Panc1 (cell line): ENCODE data around the gene UROC1. TPM values are rescaled to one million over a fixed set of nuclear protein-coding genes. Genes with fewer than 3 reads are reported as not detected.

Experiments used
- ATAC-seq: fragments of 200-7000 bp; cut with Tn5 transposase; 2 replicates; pipeline ENCODE4 v1.9.1; 2020; ENCODE audit warnings: mild to moderate bottlenecking, moderate library complexity
- BruUV-seq: library from RNA; stranded (reverse); fragments of 400-500 nt; replicated peaks from 2 replicates; lab custom pipeline; 2021; lab: Mats Ljungman, UMichigan
- CTCF ChIA-PET: fragments of 300-600 bp; sonication (Branson Sonifier 250); formaldehyde crosslinking; loops from one replicate; lab custom pipeline; 2022; ENCODE audit warnings: antibody characterized with exemption; lab: Charles Lee
- POLR2A ChIA-PET: fragments of 300-600 bp; sonication (Branson Sonifier 250); formaldehyde crosslinking; loops from one replicate; lab custom pipeline; 2022; ENCODE audit warnings: antibody characterized with exemption; lab: Charles Lee
- DNase-seq: peaks from one replicate; pipeline ENCODE4 v3.0.0-alpha.2; 2010; ENCODE audit warnings: low read depth, low spot score
- H3K27ac ChIP-seq: 2 replicates; pipeline ENCODE4 v1.5.1; 2011; ENCODE audit warnings: mild to moderate bottlenecking, low read length, inconsistent platforms
- H3K27me3 ChIP-seq: fragments of 200-500 bp; sonication (Bioruptor generic); 2 replicates; pipeline ENCODE4 v1.6.0; 2014; ENCODE audit warnings: low read length, inconsistent platforms; ENCODE audit not compliant: control insufficient read depth, insufficient read depth
- H3K36me3 ChIP-seq: fragments of 200-500 bp; sonication (Bioruptor generic); 2 replicates; pipeline ENCODE4 v1.5.1; 2014; ENCODE audit warnings: inconsistent platforms, mild to moderate bottlenecking, low read length, moderate library complexity; ENCODE audit not compliant: control insufficient read depth, insufficient read depth
- H3K4me1 ChIP-seq: 2 replicates; pipeline ENCODE4 v1.5.1; 2011; ENCODE audit warnings: inconsistent platforms, mild to moderate bottlenecking, low read length, moderate library complexity; ENCODE audit not compliant: control insufficient read depth, insufficient read depth
- H3K4me3 ChIP-seq, 2 experiments: 2 replicates each; pipeline ENCODE4 v1.5.1; 2011 to 2012; ENCODE audit warnings: low read depth in 2 of 2, low read length in 2 of 2, mild to moderate bottlenecking in 2 of 2, inconsistent platforms in 1 of 2, moderate library complexity in 1 of 2
- H3K9me3 ChIP-seq: fragments of 200-500 bp; sonication (Bioruptor generic); 2 replicates; pipeline ENCODE4 v1.5.1; 2014; ENCODE audit warnings: low read depth, mild to moderate bottlenecking, inconsistent platforms, low read length, moderate library complexity; ENCODE audit not compliant: control insufficient read depth, insufficient read depth
- CTCF ChIP-seq: fragments of 450-650 bp; IDR thresholded peaks from 2 replicates; pipeline ENCODE4 v1.5.1; 2017; ENCODE audit warnings: mild to moderate bottlenecking
- POLR2AphosphoS5 ChIP-seq: IDR thresholded peaks from 2 replicates; pipeline ENCODE4 v1.6.1; 2012; ENCODE audit warnings: mild to moderate bottlenecking, low read depth, low read length, moderate library complexity
- REST ChIP-seq, 2 experiments: IDR thresholded peaks; 2 replicates each; pipeline ENCODE4 v1.6.1; 2011 to 2012; ENCODE audit warnings: low read depth in 2 of 2, control low read depth in 1 of 2, low read length in 1 of 2, mild to moderate bottlenecking in 1 of 2, moderate library complexity in 1 of 2; ENCODE audit not compliant: insufficient read depth in 1 of 2
- SIN3A ChIP-seq: IDR thresholded peaks from 2 replicates; pipeline ENCODE4 v1.6.1; 2012; ENCODE audit warnings: low read depth, mild to moderate bottlenecking, low read length, moderate library complexity, borderline replicate concordance; ENCODE audit not compliant: insufficient read depth
- TCF7L2 ChIP-seq: IDR thresholded peaks from 2 replicates; pipeline ENCODE4 v1.6.1; 2011; ENCODE audit warnings: mild to moderate bottlenecking, low read depth, low read length, inconsistent platforms
- in situ Hi-C: cut with HindIII; loops from 2 replicates; pipeline ENCODE4 v1.10.0; 2016; ENCODE audit warnings: low sequenced_read_pairs, low pct_unique_long_range_greater_than_20kb
- intact Hi-C: fragments of 100-400 bp; cut with micrococcal nuclease; formaldehyde crosslinking; loops from one replicate; pipeline ENCODE4 v1.10.0; 2022; ENCODE audit not compliant: unreplicated experiment
- total RNA-seq: library from RNA; stranded (reverse); gene quantifications from one replicate; pipeline ENCODE4 v1.2.1, GENCODE V29; 2021; ENCODE audit not compliant: unreplicated experiment

UROC1 gene
- total RNA-seq, 1 experiment from 2014 or later, result not detected

GRCh38 chr3:126553284-126554084 lies 35.9 kb upstream of the UROC1 start:
- no peak for ATAC-seq
- no peak for DNase-seq
- POLR2A ChIA-PET, result no interaction called here
- intact Hi-C loops (no loop called here), in situ Hi-C loops (no loop called here)
- Histone ChIP-seq H3K4me3 (no peak overlapping the region), H3K4me1 (no peaks in the 10 kb centered on the region), H3K27me3 (no peaks in the 10 kb centered on the region), H3K27ac (no peak overlapping the region), H3K9me3 (no peaks in the 10 kb centered on the region), H3K36me3 (no peaks in the 10 kb centered on the region)
- TF ChIP-seq SIN3A (no peak), CTCF (no peak), REST (IDR thresholded peaks at IDR 0.05; ENCODE audit: insufficient read depth in 1 of 2, low read depth in 2 of 2, low read length in 1 of 2) (no peak)
- BruUV-seq, result no TSS peak
- CTCF ChIA-PET, result no interaction called here

GRCh38 chr3:126552688-126553283 lies 35.2 kb upstream of the UROC1 start:
- no peak for TF ChIP-seq SIN3A
- TF ChIP-seq CTCF, result no peak
- no peak for TF ChIP-seq TCF7L2
- no peak for TF ChIP-seq POLR2AphosphoS5
- TF ChIP-seq REST (IDR thresholded peaks at IDR 0.05; ENCODE audit: insufficient read depth in 1 of 2, low read depth in 2 of 2, low read length in 1 of 2), result no peak
- BruUV-seq, result no TSS peak
- ChIA-PET CTCF (no interaction called here), POLR2A (no interaction called here)
- H3K4me3 ChIP-seq, result no peak overlapping the region
- DNase-seq, result no peak
- H3K27me3 ChIP-seq, result no peaks in the 10 kb centered on the region
- no peak for ATAC-seq
- H3K27ac ChIP-seq, result no peak overlapping the region
- H3K36me3 ChIP-seq, result no peaks in the 10 kb centered on the region
- intact Hi-C loops (no loop called here), in situ Hi-C loops (no loop called here)
- no peaks in the 10 kb centered on the region for H3K4me1 ChIP-seq
- no peaks in the 10 kb centered on the region for H3K9me3 ChIP-seq
